Colon (tissue), 2 donors: ENCODE measurements around the gene KMT2D.

ENCODE experiments used
- FAIRE-seq: peaks from 2 replicates; lab custom pipeline; 2012; peaks lifted over from hg19 to GRCh38; lab: Jason Lieb, UNC
- donor health status: control.
- donor health status: control.

The KMT2D gene

GRCh38 chr12:49034286-49034622 lies 26.3 kb downstream of the KMT2D start:
- FAIRE-seq: no peak

GRCh38 chr12:49033611-49034285 lies 26.8 kb downstream of the KMT2D start:
- FAIRE-seq: no peak

GRCh38 chr12:49032679-49033447 lies 27.7 kb downstream of the KMT2D start:
- no peak for FAIRE-seq

DNA sequence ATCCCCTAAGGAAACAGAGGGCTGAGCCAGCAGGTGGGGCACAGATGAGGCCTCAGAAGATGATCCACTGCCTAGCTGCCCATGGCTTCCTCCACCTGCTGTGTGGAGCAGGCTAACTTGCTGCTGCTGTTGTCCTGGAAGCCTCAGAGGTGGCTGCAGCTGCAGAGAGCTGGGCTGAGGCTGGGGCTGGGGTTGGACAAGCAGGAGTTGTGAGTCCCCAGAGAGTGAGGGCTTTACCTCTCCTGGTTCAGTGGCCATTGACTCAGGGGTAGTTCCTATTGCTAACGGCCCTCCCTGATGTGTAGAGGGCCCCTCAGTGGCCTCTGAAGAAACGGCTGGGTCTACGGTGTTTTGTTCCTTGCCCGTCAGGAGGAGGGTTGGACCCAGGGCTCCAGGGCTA lies 28.3 kb downstream of the KMT2D start:
- FAIRE-seq: no peak

DNA sequence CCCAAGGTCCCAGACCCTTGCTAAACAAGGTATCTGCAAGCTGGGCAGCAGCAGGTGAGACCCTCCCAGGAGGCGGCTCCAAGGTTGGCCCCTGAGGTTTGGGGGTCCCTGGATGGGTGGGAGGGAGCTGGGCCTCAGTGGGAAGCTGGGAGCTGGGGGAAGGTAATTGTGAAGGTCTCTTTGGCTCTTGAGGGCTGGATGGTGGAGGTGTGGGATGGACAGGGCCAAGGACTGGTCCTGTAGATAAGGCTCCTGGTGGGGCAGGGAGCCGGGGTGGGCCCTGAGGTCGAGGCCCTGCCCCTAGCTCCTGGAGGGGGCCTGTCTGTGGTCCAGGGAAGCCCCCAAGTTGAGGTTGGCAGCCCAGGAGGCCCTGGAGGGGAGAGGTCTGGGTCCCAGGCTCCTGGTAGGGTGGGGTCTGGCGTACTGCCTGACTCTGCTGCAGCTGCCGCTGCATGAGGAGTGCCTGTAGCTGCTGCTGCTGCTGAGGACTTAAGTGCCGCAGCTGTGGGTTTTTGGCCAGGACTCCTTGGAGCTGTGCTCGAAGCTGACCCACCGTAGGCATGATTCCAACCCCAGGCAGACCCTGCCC lies 28.9 kb downstream of the KMT2D start:
- no peak for FAIRE-seq

- no peak for FAIRE-seq
Observed at GRCh38 chr12:49030714-49031572, 29.7 kb downstream of the KMT2D start.

GRCh38 chr12:49030119-49030518 lies 30.5 kb downstream of the KMT2D start:
- FAIRE-seq: no peak

- FAIRE-seq: no peak
Observed at GRCh38 chr12:49028666-49029275, 31.8 kb downstream of the KMT2D start.

GRCh38 chr12:49027846-49028555 lies 32.6 kb downstream of the KMT2D start:
- no peak for FAIRE-seq

- FAIRE-seq: no peak
Observed at GRCh38 chr12:49026678-49027480, 33.7 kb downstream of the KMT2D start.

DNA sequence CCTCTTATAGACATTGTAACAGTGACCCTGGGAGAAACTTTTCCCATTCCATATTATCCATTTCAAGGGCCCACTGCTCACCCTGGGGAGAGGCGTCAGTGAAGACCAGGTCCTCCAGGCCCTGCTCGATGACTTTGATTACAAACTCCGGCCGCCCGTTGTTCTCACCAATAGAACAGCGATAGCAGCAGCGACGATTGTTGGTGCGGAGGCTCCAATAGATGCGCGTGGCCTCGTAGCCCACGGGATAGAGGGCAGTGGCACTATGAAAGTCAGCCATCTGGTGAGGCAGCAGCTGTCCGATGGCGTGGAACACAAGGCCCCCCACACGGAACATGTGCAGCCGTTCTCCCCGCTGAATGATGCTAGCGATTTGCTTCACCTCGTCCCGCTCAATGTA lies 34.5 kb downstream of the KMT2D start:
- FAIRE-seq: no peak

GRCh38 chr12:49025463-49025862 lies 35.1 kb downstream of the KMT2D start:
- FAIRE-seq: no peak

GRCh38 chr12:49024543-49024942 lies 36.1 kb downstream of the KMT2D start:
- no peak for FAIRE-seq

DNA sequence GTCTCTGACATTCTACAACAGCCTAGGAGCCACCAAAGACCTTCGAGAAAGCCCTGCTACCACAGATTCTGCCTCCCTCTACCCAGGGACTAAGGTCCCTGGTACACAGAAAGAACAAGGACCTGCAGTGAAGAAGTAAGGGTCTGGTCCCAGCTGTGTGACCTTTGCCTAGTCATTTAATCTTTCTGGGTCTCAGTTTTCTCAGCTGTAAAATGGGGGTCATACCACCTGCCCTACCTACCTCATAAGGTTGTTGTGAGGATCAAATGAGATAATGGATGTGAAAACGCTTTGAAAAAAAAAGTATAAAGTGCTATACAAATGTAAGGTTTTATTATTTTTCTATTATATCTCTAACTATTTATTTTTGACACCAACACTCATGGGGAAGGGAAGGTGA lies 36.8 kb downstream of the KMT2D start:
- no peak for FAIRE-seq

- no peak for FAIRE-seq
Observed at GRCh38 chr12:49022558-49023178, 37.9 kb downstream of the KMT2D start.

- no peak for FAIRE-seq
Observed at GRCh38 chr12:49021292-49021915, 39.2 kb downstream of the KMT2D start.

- no peak for FAIRE-seq
Observed at GRCh38 chr12:49020441-49020840, 40.2 kb downstream of the KMT2D start.

DNA sequence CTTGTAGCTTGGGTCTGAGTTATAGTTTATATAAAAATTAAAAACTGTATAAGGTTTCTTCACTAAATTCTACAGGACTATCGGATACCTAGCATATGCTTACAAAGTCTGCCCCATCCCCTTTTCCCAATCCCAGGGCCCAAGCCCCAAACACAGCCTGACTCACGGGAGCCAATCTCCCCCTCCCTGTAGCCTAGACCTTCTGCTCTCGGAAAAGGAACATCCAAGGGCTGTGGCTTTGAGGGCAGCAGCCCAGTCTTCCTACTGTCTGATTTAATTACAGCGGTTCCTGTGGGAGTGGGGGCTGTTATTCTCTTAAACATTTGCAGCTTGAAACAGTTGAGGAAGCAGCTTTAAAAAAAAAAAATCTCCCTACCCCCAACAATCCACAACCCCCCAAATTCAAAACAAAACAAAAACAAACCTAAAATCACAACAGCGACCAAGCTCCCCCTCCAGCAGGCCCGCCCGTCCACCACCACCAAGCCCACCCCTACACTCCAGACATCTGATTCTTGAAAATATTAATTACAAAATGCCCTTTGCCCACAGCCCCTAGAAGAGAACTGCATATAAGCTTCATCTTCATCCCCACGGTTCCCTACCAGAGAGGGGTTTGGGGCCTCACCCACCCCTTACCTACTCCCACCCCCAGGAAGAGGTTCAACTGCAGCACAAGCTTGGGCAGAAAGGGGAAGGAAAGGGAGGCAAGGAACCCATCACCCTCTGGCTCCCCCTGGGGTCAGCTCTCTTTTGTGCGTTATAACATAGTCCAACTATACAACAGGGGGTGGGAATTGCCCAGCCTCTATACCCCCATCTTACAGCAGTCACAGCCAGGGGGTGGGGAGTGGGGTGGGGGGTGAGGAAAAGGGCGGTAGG lies 40.9 kb downstream of the KMT2D start:
- FAIRE-seq: no peak

DNA sequence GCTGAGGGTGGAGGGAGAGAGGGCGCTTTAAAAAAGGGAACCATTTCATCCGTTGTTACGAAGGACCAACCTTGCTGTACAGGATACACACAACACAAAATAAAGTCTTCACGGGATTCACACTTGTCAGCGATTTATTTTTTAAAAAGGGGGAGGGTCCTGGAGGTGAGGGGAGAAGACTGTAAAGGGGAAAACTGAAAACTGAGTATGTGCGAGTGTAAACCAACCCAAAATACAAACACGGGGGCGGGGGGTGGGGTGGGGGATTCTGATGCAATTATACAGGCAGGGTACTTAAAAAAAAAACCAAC lies 41.5 kb downstream of the KMT2D start:
- no peak for FAIRE-seq
